ENCODE data around the gene WDHD1.

- TF ChIP-seq, protein P1, sequence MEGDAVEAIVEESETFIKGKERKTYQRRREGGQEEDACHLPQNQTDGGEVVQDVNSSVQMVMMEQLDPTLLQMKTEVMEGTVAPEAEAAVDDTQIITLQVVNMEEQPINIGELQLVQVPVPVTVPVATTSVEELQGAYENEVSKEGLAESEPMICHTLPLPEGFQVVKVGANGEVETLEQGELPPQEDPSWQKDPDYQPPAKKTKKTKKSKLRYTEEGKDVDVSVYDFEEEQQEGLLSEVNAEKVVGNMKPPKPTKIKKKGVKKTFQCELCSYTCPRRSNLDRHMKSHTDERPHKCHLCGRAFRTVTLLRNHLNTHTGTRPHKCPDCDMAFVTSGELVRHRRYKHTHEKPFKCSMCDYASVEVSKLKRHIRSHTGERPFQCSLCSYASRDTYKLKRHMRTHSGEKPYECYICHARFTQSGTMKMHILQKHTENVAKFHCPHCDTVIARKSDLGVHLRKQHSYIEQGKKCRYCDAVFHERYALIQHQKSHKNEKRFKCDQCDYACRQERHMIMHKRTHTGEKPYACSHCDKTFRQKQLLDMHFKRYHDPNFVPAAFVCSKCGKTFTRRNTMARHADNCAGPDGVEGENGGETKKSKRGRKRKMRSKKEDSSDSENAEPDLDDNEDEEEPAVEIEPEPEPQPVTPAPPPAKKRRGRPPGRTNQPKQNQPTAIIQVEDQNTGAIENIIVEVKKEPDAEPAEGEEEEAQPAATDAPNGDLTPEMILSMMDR (IDR thresholded peaks at IDR 0.05): no peak
- no peak for TF ChIP-seq POLR2A (IDR thresholded peaks at IDR 0.05)
These were observed 118.7 kb downstream of the WDHD1 start for GRCh38 chr14:54908190-54908589.
